ENCODE results near the gene CD180.

CD180 gene

DNA sequence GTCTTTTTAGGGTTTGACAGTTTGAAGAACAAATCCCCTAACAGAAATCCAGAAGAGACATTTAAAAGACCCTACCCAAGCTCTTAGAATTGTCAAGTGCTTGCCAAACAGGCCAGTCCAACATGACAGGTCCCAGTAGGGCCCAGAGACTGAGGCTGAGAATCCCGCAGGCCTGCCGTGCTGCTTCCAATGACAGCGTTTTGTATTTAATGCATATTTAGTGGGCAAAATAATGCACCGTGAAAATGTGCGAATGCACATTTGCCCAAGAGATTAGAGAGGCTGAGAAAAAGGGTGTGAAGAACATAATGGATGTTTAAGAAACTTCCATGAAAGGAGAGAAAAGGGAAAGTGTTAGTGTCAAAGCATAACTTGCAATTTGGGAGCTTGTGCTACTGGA, 57.6 kb downstream of the CD180 start:
- no peak overlapping the region for H3K27ac Mint-ChIP-seq
- H3K4me1 Mint-ChIP-seq = no peaks in the 10 kb centered on the region
- H3K9me3 Mint-ChIP-seq = no peaks in the 10 kb centered on the region
- TF ChIP-seq, protein P1, sequence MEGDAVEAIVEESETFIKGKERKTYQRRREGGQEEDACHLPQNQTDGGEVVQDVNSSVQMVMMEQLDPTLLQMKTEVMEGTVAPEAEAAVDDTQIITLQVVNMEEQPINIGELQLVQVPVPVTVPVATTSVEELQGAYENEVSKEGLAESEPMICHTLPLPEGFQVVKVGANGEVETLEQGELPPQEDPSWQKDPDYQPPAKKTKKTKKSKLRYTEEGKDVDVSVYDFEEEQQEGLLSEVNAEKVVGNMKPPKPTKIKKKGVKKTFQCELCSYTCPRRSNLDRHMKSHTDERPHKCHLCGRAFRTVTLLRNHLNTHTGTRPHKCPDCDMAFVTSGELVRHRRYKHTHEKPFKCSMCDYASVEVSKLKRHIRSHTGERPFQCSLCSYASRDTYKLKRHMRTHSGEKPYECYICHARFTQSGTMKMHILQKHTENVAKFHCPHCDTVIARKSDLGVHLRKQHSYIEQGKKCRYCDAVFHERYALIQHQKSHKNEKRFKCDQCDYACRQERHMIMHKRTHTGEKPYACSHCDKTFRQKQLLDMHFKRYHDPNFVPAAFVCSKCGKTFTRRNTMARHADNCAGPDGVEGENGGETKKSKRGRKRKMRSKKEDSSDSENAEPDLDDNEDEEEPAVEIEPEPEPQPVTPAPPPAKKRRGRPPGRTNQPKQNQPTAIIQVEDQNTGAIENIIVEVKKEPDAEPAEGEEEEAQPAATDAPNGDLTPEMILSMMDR (IDR thresholded peaks at IDR 0.05; ENCODE audit: unreplicated experiment in 3 of 3) = no peak
- H3K36me3 Mint-ChIP-seq (ENCODE audit: low read depth) = peaks cover 36% of the 10 kb centered on the region
- H3K27me3 Mint-ChIP-seq (ENCODE audit: low read depth) = no peaks in the 10 kb centered on the region
- no peak overlapping the region for H3K4me3 Mint-ChIP-seq

DNA sequence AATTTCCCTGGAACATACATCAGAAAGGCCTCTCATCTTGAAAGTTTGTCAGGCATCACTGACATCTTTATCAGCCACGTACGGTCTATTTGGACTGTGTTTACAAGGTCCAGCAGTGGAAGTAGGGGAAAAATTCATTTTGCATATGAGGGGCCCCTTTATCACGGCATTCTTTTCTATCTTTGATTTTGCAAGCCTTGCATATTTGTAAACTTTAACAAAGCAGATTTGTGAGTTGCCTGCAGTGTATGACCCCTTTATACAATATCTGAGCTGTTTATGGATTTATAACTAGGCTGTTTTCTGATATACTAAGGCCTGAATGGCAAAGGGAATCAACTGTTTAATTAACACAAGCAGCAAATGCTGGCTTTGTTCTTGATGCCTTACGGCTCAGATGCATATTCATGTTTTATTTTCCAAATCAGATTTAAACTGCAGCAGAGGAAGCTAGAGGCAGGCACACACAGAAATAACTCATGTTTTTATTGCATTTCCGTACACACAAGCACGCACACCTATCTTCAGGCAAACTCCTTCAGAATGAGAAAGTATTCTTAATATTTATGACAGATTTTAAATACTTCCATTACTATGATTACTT, 61.1 kb downstream of the CD180 start:
- no peak overlapping the region for H3K27ac Mint-ChIP-seq
- no peaks in the 10 kb centered on the region for H3K4me1 Mint-ChIP-seq
- H3K4me3 Mint-ChIP-seq = no peak overlapping the region
- TF ChIP-seq, protein P1 (IDR thresholded peaks at IDR 0.05; ENCODE audit: unreplicated experiment in 3 of 3) = no peak
- H3K9me3 Mint-ChIP-seq = no peaks in the 10 kb centered on the region
- peaks cover 14% of the 10 kb centered on the region for H3K36me3 Mint-ChIP-seq (ENCODE audit: low read depth)
- no peaks in the 10 kb centered on the region for H3K27me3 Mint-ChIP-seq (ENCODE audit: low read depth)

DNA sequence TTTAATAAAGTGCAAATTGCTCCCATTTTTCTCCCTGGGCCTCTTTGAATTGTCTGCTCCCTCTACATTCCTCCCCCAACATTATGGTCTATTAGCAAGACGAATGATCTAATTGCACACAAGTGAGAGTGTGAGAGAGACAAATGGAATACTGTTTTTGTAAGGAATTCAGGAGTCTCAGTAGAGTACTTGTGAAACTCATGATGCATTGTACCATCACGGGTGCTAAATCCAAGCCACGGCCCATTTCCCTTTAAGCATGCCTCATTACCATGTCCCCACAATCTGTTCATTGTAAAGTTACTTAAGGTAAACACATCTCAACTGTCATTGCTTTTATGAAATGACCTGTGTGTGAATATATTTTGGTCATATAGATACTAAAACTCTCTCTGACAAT, 62.8 kb downstream of the CD180 start:
- Mint-ChIP-seq H3K9me3 (no peaks in the 10 kb centered on the region), H3K27me3 (ENCODE audit: low read depth) (no peaks in the 10 kb centered on the region), H3K4me1 (no peaks in the 10 kb centered on the region), H3K27ac (no peak overlapping the region), H3K36me3 (ENCODE audit: low read depth) (peaks cover 21% of the 10 kb centered on the region), H3K4me3 (no peak overlapping the region)
- TF ChIP-seq, protein P1 (IDR thresholded peaks at IDR 0.05; ENCODE audit: unreplicated experiment in 3 of 3) = no peak

DNA sequence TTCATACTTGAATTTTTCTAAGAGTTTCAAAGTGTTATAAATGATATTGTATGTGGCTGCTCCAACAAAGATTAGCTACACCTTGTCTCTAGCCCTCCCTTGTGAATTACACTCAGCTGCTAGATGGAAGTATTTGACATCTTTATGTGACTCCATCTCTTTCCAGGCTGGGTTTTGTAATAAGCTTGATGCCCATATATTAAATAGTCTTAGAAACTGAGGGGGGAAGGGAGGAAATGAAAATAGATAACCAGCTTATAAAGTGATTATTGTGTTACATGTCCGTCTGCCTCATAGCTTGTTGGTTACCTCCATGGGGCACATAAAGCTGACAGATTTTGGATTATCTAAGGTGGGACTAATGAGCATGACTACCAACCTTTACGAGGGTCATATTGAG, 63.4 kb downstream of the CD180 start:
- no peaks in the 10 kb centered on the region for H3K4me1 Mint-ChIP-seq
- no peak overlapping the region for H3K4me3 Mint-ChIP-seq
- no peaks in the 10 kb centered on the region for H3K9me3 Mint-ChIP-seq
- H3K27ac Mint-ChIP-seq = no peak overlapping the region
- peaks cover 23% of the 10 kb centered on the region for H3K36me3 Mint-ChIP-seq (ENCODE audit: low read depth)
- TF ChIP-seq, protein P1 (IDR thresholded peaks at IDR 0.05; ENCODE audit: unreplicated experiment in 3 of 3) = no peak
- no peaks in the 10 kb centered on the region for H3K27me3 Mint-ChIP-seq (ENCODE audit: low read depth)

DNA sequence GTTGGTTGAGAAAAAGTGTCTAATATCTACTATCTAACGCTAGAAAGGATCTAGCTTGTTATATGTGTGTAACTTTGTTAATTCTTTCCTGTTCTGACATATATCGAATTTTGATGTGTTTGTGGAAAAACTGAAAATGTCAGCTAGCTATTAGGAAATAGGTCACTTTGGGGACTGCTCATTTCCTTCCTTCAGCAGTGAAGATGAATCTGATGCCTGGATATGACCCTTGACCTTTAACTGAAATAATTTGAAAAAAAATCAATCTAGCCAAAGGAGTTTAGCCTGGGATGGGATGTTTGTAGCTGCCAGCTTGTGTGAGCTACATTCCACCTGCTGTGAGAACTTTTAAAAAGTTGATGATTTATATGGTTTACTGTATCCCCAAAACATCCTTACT, 66.8 kb downstream of the CD180 start:
- peaks cover 38% of the 10 kb centered on the region for H3K36me3 Mint-ChIP-seq (ENCODE audit: low read depth)
- H3K4me1 Mint-ChIP-seq = no peaks in the 10 kb centered on the region
- TF ChIP-seq, protein P1 (IDR thresholded peaks at IDR 0.05; ENCODE audit: unreplicated experiment in 3 of 3) = no peak
- H3K27me3 Mint-ChIP-seq (ENCODE audit: low read depth) = no peaks in the 10 kb centered on the region
- no peak overlapping the region for H3K27ac Mint-ChIP-seq
- H3K9me3 Mint-ChIP-seq = peaks cover 10% of the 10 kb centered on the region
- H3K4me3 Mint-ChIP-seq = no peak overlapping the region

Data from nephron (organoid).